HG02623 (cell line): ENCODE data around the gene BBS2.
"Not testable (repeated sequence)": the region's sequence is repeated elsewhere in the genome, so short reads cannot be mapped to it uniquely, and the experiment has no call there.

Experiments
- ATAC-seq: cut with Tn5 transposase; IDR thresholded peaks from one replicate; pipeline ENCODE4 v1.9.1; 2021; ENCODE audit warnings: moderate library complexity; ENCODE audit not compliant: unreplicated experiment

Gene BBS2

GRCh38 chr16:56525236-56525635, 5.4 kb upstream of the BBS2 start:
- no peak for ATAC-seq

- no peak for ATAC-seq
Measured at GRCh38 chr16:56520251-56520577, 390 bp upstream of the BBS2 start.

- ATAC-seq = no peak
Measured at GRCh38 chr16:56518425-56518824, 1.4 kb downstream of the BBS2 start.

GRCh38 chr16:56517206-56517605, 2.6 kb downstream of the BBS2 start:
- ATAC-seq = no peak

GRCh38 chr16:56515665-56516064, 4.2 kb downstream of the BBS2 start:
- ATAC-seq = no peak

GRCh38 chr16:56514845-56515244, 5.0 kb downstream of the BBS2 start:
- ATAC-seq = no peak

- ATAC-seq = no peak
Measured at GRCh38 chr16:56513972-56514371, 5.9 kb downstream of the BBS2 start.

- ATAC-seq = no peak
Measured at GRCh38 chr16:56513091-56513490, 6.7 kb downstream of the BBS2 start.

- no peak for ATAC-seq
Measured at GRCh38 chr16:56512025-56512424, 7.8 kb downstream of the BBS2 start.

GRCh38 chr16:56510544-56510943, 9.3 kb downstream of the BBS2 start:
- ATAC-seq = no peak

- no peak for ATAC-seq
Measured at GRCh38 chr16:56506941-56507340, 12.9 kb downstream of the BBS2 start.

GRCh38 chr16:56505181-56505580, 14.6 kb downstream of the BBS2 start:
- no peak for ATAC-seq

- no peak for ATAC-seq
Measured at GRCh38 chr16:56493815-56494214, 26.0 kb downstream of the BBS2 start.

GRCh38 chr16:56493126-56493525, 26.7 kb downstream of the BBS2 start:
- ATAC-seq = no peak

- no peak for ATAC-seq
Measured at GRCh38 chr16:56491657-56492261, 28.1 kb downstream of the BBS2 start.

GRCh38 chr16:56488868-56489267, 31.0 kb downstream of the BBS2 start:
- not testable (repeated sequence) for ATAC-seq

- no peak for ATAC-seq
Measured at GRCh38 chr16:56488035-56488434, 31.8 kb downstream of the BBS2 start.

- ATAC-seq = no peak
Measured at GRCh38 chr16:56483394-56483793, 36.4 kb downstream of the BBS2 start.

GRCh38 chr16:56482683-56483236, 37.1 kb downstream of the BBS2 start:
- no peak for ATAC-seq

- ATAC-seq = no peak
Measured at GRCh38 chr16:56481468-56482122, 38.2 kb downstream of the BBS2 start.

- ATAC-seq = no peak
Measured at GRCh38 chr16:56480776-56481467, 38.9 kb downstream of the BBS2 start.

- no peak for ATAC-seq
Measured at GRCh38 chr16:56479469-56479868, 40.4 kb downstream of the BBS2 start.
